ENCODE measurements around the gene TCOF1. TPM values are rescaled to one million over a fixed set of nuclear protein-coding genes. Genes with fewer than 3 reads are reported as not detected.

The TCOF1 gene
- polyA plus RNA-seq, 1 donor (not counting 4 experiments of a cell fraction or from before 2014, with no cell fraction given): 13.6 TPM

DNA sequence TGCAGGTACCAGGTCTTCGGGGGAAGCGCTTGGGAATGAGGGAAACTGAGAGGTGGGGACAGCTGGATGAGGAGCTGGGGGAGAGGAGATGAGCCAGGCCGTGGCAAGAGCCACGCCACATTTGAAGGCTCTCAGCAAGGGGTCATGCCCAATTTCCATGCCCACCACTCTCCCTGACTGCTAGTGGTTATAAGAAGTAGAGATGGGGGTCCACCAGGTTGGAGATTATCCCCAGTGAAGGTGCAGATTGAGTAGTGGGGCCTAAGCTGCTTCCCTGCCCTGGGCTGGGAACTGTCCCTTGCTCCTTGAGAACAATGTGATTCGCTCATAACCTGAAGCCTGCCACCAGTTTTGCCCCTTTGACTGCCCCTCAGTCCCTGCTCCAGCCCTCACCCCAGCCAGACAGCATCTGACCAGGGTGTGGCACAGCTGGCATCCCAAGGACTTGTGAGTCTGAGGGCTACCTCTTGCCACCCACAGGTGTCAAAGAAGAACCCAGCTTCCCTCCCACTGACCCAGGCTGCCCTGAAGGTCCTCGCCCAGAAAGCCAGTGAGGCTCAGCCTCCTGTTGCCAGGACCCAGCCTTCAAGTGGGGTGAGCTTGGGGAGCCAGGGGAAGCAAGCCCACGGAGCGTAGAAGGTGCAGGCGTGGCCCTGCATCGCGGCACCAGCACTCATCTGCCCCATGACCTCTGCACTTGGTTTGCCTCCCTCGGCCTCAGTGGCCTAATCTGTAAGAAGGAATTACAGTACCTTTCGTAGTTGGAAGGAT lies 33.8 kb downstream of the TCOF1 start:
- no peak overlapping the region for H2AFZ ChIP-seq (ENCODE audit: control insufficient read depth, low read length)
- no peaks in the 10 kb centered on the region for H3K9me1 ChIP-seq (ENCODE audit: control insufficient read depth, extremely low read depth, insufficient read depth, low read length)
- no peak for TF ChIP-seq EZH2 (IDR thresholded peaks at IDR 0.05; ENCODE audit: low read length)
- TF ChIP-seq, protein P1, sequence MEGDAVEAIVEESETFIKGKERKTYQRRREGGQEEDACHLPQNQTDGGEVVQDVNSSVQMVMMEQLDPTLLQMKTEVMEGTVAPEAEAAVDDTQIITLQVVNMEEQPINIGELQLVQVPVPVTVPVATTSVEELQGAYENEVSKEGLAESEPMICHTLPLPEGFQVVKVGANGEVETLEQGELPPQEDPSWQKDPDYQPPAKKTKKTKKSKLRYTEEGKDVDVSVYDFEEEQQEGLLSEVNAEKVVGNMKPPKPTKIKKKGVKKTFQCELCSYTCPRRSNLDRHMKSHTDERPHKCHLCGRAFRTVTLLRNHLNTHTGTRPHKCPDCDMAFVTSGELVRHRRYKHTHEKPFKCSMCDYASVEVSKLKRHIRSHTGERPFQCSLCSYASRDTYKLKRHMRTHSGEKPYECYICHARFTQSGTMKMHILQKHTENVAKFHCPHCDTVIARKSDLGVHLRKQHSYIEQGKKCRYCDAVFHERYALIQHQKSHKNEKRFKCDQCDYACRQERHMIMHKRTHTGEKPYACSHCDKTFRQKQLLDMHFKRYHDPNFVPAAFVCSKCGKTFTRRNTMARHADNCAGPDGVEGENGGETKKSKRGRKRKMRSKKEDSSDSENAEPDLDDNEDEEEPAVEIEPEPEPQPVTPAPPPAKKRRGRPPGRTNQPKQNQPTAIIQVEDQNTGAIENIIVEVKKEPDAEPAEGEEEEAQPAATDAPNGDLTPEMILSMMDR (optimal IDR thresholded peaks at IDR 0.05 in 1 of 3, IDR thresholded peaks at IDR 0.05 in 1 of 3, conservative IDR thresholded peaks at IDR 0.05 in 1 of 3; ENCODE audit: extremely low read depth in 1 of 3, insufficient read depth in 2 of 3, low read length in 3 of 3): no peak
- H3K79me2 ChIP-seq (ENCODE audit: control insufficient read depth, insufficient read depth, low read length): no peaks in the 10 kb centered on the region
- H3K4me2 ChIP-seq (ENCODE audit: control insufficient read depth, extremely low read depth, insufficient read depth, low read depth, low read length): no peak overlapping the region
- no peaks in the 10 kb centered on the region for H3K4me1 ChIP-seq (ENCODE audit: control insufficient read depth, extremely low read depth, insufficient read depth, low read length)
- no peak overlapping the region for H3K27ac ChIP-seq (ENCODE audit: control insufficient read depth, insufficient read depth, low read length)
- peaks cover 39 to 88% of the 10 kb centered on the region in 2 experiments for H3K36me3 ChIP-seq (ENCODE audit: control insufficient read depth in 2 of 2, extremely low read depth in 1 of 2, insufficient read depth in 2 of 2, low read length in 2 of 2)
- no peak overlapping the region for H3K4me3 ChIP-seq (ENCODE audit: control insufficient read depth in 2 of 3, extremely low read depth in 1 of 3, insufficient read depth in 2 of 3, low read depth in 1 of 3, low read length in 3 of 3)
- no peak overlapping the region for H3K9ac ChIP-seq (ENCODE audit: control insufficient read depth, extremely low read depth, insufficient read depth, low read length)
- dilution Hi-C loops (cut with MboI; ENCODE audit: extremely low pct_ligation_motif_present, low sequenced_read_pairs): no loop called here
- H4K20me1 ChIP-seq (ENCODE audit: control insufficient read depth, extremely low read depth, insufficient read depth, low read length): no peaks in the 10 kb centered on the region
- no peaks in the 10 kb centered on the region for H3K9me3 ChIP-seq (ENCODE audit: control insufficient read depth, low read depth, low read length)
- DNase-seq (ENCODE audit: low read depth, low spot score) (no peak), FAIRE-seq (no peak)
- no peaks in the 10 kb centered on the region for H3K27me3 ChIP-seq (ENCODE audit: control insufficient read depth, extremely low read depth, insufficient read depth, low read length)

DNA sequence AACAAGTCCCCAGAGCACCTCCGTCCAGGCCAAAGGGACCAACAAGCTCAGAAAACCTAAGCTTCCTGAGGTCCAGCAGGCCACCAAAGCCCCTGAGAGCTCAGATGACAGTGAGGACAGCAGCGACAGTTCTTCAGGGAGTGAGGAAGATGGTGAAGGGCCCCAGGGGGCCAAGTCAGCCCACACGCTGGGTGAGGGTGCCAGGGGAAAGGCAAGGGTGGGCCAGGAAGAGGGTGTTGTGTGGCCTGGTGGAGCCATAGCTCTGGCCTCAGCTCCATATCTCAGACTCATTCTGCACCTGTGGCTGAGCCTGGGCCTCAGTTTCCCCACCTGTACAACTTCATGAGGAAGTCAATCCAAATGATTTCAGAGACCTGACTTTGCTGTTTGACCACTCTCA lies 34.5 kb downstream of the TCOF1 start:
- DNase-seq (ENCODE audit: low read depth, low spot score) (no peak), FAIRE-seq (no peak)
- Histone ChIP-seq H3K9me1 (ENCODE audit: control insufficient read depth, extremely low read depth, insufficient read depth, low read length) (no peaks in the 10 kb centered on the region), H3K9me3 (ENCODE audit: control insufficient read depth, low read depth, low read length) (no peaks in the 10 kb centered on the region), H3K4me3 (ENCODE audit: control insufficient read depth in 2 of 3, extremely low read depth in 1 of 3, insufficient read depth in 2 of 3, low read depth in 1 of 3, low read length in 3 of 3) (no peak overlapping the region), H3K27me3 (ENCODE audit: control insufficient read depth, extremely low read depth, insufficient read depth, low read length) (no peaks in the 10 kb centered on the region), H3K4me2 (ENCODE audit: control insufficient read depth, extremely low read depth, insufficient read depth, low read depth, low read length) (no peak overlapping the region), H3K4me1 (ENCODE audit: control insufficient read depth, extremely low read depth, insufficient read depth, low read length) (no peaks in the 10 kb centered on the region), H3K9ac (ENCODE audit: control insufficient read depth, extremely low read depth, insufficient read depth, low read length) (no peak overlapping the region), H2AFZ (ENCODE audit: control insufficient read depth, low read length) (no peak overlapping the region), H3K79me2 (ENCODE audit: control insufficient read depth, insufficient read depth, low read length) (no peaks in the 10 kb centered on the region), H3K27ac (ENCODE audit: control insufficient read depth, insufficient read depth, low read length) (no peak overlapping the region), H3K36me3 (ENCODE audit: control insufficient read depth in 2 of 2, extremely low read depth in 1 of 2, insufficient read depth in 2 of 2, low read length in 2 of 2) (peaks cover 43 to 83% of the 10 kb centered on the region in 2 experiments), H4K20me1 (ENCODE audit: control insufficient read depth, extremely low read depth, insufficient read depth, low read length) (no peaks in the 10 kb centered on the region)
- TF ChIP-seq, protein P1 (optimal IDR thresholded peaks at IDR 0.05 in 1 of 3, IDR thresholded peaks at IDR 0.05 in 1 of 3, conservative IDR thresholded peaks at IDR 0.05 in 1 of 3; ENCODE audit: extremely low read depth in 1 of 3, insufficient read depth in 2 of 3, low read length in 3 of 3): no peak
- dilution Hi-C loops (cut with MboI; ENCODE audit: extremely low pct_ligation_motif_present, low sequenced_read_pairs): no loop called here

All from keratinocyte (primary cell).